ENCODE results near the gene PATE2. TPM values are rescaled to one million over a fixed set of nuclear protein-coding genes. Genes with fewer than 3 reads are reported as not detected.

PATE2 gene
- polyA plus RNA-seq, 1 donor from 2014 or later: not detected

DNA sequence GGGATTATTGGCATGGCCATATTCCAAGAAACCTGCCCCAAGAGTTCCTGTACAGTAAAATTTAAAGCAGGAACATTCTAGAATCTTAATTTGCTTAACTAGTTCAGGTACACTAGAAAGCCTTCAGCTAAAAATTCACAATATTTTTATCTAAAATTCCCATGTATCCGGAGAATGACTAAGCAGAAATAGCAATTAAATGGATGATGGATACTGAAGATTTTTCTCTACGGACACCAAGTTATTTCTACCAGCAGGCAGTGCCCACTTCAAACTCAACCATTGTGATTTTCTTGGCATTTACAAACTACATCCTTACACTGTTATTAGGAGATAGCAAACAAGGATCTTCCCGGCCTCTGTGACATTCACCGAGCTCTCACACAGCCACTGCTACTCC is 12.2 kb upstream of the PATE2 start:
- Histone ChIP-seq H4K20me1 (ENCODE audit: insufficient read depth) (no peaks in the 10 kb centered on the region), H3K36me3 (ENCODE audit: insufficient read depth, low read length) (no peaks in the 10 kb centered on the region), H3K9me2 (ENCODE audit: insufficient read depth, low read length) (no peaks in the 10 kb centered on the region), H3F3A (ENCODE audit: insufficient read depth, low read length, poor library complexity, severe bottlenecking) (no peaks in the 10 kb centered on the region), H3K4me2 (ENCODE audit: low read length) (no peak overlapping the region), H2AFZ (ENCODE audit: low read depth, low read length) (no peak overlapping the region), H3K27ac (ENCODE audit: low read length) (no peak overlapping the region), H3K27me3 (ENCODE audit: insufficient read depth, low read depth, low read length) (no peaks in the 10 kb centered on the region), H3K9ac (ENCODE audit: low read length) (no peak overlapping the region), H3K9me3 (ENCODE audit: low read length) (peaks cover 7% of the 10 kb centered on the region), H3K79me2 (replicated peaks; ENCODE audit: insufficient read depth, low read length) (no peaks in the 10 kb centered on the region), H3K4me3 (ENCODE audit: low read length) (no peak overlapping the region)
- TF ChIP-seq, protein P1, sequence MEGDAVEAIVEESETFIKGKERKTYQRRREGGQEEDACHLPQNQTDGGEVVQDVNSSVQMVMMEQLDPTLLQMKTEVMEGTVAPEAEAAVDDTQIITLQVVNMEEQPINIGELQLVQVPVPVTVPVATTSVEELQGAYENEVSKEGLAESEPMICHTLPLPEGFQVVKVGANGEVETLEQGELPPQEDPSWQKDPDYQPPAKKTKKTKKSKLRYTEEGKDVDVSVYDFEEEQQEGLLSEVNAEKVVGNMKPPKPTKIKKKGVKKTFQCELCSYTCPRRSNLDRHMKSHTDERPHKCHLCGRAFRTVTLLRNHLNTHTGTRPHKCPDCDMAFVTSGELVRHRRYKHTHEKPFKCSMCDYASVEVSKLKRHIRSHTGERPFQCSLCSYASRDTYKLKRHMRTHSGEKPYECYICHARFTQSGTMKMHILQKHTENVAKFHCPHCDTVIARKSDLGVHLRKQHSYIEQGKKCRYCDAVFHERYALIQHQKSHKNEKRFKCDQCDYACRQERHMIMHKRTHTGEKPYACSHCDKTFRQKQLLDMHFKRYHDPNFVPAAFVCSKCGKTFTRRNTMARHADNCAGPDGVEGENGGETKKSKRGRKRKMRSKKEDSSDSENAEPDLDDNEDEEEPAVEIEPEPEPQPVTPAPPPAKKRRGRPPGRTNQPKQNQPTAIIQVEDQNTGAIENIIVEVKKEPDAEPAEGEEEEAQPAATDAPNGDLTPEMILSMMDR (IDR thresholded peaks at IDR 0.05; ENCODE audit: poor library complexity, severe bottlenecking): no peak
- TF ChIP-seq TAF1 (IDR thresholded peaks at IDR 0.05; ENCODE audit: low read depth) (no peak), POLR2AphosphoS5 (IDR thresholded peaks at IDR 0.05) (no peak)

DNA sequence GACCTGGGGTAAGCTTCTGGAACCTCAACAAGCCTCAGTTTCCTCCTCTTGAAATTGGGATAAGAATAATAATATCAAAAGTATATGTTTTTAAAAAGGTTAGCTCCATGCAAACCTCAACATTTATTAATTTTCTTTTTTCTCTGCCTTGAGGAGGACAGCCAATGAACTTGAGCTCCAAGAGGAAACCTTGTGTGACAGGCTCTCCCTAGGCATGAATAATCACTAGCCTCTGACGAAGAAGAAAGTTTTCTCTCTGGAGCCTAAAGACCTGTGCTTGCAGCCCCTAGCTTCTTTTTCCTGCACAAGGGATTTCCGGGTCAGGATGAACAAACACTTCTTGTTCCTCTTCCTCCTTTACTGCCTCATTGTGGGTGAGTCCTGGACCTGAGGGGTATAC is 9.2 kb upstream of the PATE2 start, which contains the start of gene PATE3:
Gene PATE3 (plus strand): TSS at position 301 of the 400 bp plus-strand sequence. CDS start 25 bp downstream, at position 326.
- H3F3A ChIP-seq (ENCODE audit: insufficient read depth, low read length, poor library complexity, severe bottlenecking): no peaks in the 10 kb centered on the region
- H3K36me3 ChIP-seq (ENCODE audit: insufficient read depth, low read length): no peaks in the 10 kb centered on the region
- no peaks in the 10 kb centered on the region for H3K79me2 ChIP-seq (replicated peaks; ENCODE audit: insufficient read depth, low read length)
- H3K27ac ChIP-seq (ENCODE audit: low read length): no peak within 1 kb of the TSS
- no peaks in the 10 kb centered on the region for H3K27me3 ChIP-seq (ENCODE audit: insufficient read depth, low read depth, low read length)
- peaks cover 2% of the 10 kb centered on the region for H3K9me3 ChIP-seq (ENCODE audit: low read length)
- TF ChIP-seq RAD21 (conservative IDR thresholded peaks at IDR 0.05) (no peak), SMC3 (conservative IDR thresholded peaks at IDR 0.05; ENCODE audit: poor library complexity) (no peak), TAF1 (IDR thresholded peaks at IDR 0.05; ENCODE audit: low read depth) (no peak), EZH2 (IDR thresholded peaks at IDR 0.05; ENCODE audit: borderline replicate concordance, insufficient read depth, low read length, poor library complexity, severe bottlenecking) (no peak), EP300 (conservative IDR thresholded peaks at IDR 0.05; ENCODE audit: poor library complexity, severe bottlenecking) (no peak), MXI1 (conservative IDR thresholded peaks at IDR 0.05; ENCODE audit: poor library complexity, severe bottlenecking) (no peak), POLR2AphosphoS5 (IDR thresholded peaks at IDR 0.05) (no peak)
- TF ChIP-seq, protein P2, sequence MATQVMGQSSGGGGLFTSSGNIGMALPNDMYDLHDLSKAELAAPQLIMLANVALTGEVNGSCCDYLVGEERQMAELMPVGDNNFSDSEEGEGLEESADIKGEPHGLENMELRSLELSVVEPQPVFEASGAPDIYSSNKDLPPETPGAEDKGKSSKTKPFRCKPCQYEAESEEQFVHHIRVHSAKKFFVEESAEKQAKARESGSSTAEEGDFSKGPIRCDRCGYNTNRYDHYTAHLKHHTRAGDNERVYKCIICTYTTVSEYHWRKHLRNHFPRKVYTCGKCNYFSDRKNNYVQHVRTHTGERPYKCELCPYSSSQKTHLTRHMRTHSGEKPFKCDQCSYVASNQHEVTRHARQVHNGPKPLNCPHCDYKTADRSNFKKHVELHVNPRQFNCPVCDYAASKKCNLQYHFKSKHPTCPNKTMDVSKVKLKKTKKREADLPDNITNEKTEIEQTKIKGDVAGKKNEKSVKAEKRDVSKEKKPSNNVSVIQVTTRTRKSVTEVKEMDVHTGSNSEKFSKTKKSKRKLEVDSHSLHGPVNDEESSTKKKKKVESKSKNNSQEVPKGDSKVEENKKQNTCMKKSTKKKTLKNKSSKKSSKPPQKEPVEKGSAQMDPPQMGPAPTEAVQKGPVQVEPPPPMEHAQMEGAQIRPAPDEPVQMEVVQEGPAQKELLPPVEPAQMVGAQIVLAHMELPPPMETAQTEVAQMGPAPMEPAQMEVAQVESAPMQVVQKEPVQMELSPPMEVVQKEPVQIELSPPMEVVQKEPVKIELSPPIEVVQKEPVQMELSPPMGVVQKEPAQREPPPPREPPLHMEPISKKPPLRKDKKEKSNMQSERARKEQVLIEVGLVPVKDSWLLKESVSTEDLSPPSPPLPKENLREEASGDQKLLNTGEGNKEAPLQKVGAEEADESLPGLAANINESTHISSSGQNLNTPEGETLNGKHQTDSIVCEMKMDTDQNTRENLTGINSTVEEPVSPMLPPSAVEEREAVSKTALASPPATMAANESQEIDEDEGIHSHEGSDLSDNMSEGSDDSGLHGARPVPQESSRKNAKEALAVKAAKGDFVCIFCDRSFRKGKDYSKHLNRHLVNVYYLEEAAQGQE (IDR thresholded peaks at IDR 0.05; ENCODE audit: borderline replicate concordance): no peak
- TF ChIP-seq, protein P1 (IDR thresholded peaks at IDR 0.05; ENCODE audit: poor library complexity, severe bottlenecking): no peak
- no peak within 1 kb of the TSS for H3K9ac ChIP-seq (ENCODE audit: low read length)
- no peaks in the 10 kb centered on the region for H3K9me2 ChIP-seq (ENCODE audit: insufficient read depth, low read length)
- H3K4me3 ChIP-seq (ENCODE audit: low read length): no peak within 1 kb of the TSS
- no peak within 1 kb of the TSS for H2AFZ ChIP-seq (ENCODE audit: low read depth, low read length)
- no peak within 1 kb of the TSS for H3K4me2 ChIP-seq (ENCODE audit: low read length)
- no peaks in the 10 kb centered on the region for H4K20me1 ChIP-seq (ENCODE audit: insufficient read depth)

Measured in neural cell (in vitro differentiated cells).